Panc1 (cell line): ENCODE results near the gene GPRIN3.

Experiments used
- CTCF ChIP-seq: fragments of 450-650 bp; IDR thresholded peaks from 2 replicates; pipeline ENCODE4 v1.5.1; 2017; ENCODE audit warnings: mild to moderate bottlenecking
- SIN3A ChIP-seq: IDR thresholded peaks from 2 replicates; pipeline ENCODE4 v1.6.1; 2012; ENCODE audit warnings: low read depth, mild to moderate bottlenecking, low read length, moderate library complexity, borderline replicate concordance; ENCODE audit not compliant: insufficient read depth

GRCh38 chr4:89222170-89222569 lies 85.4 kb downstream of the GPRIN3 start:
- no peak for TF ChIP-seq CTCF
- no peak for TF ChIP-seq SIN3A
